Activated CD8-positive, alpha-beta T cell treated with anti-CD3 and anti-CD28 coated beads for 36 hours (primary cell): ENCODE measurements around the gene TMPRSS9. TPM values are rescaled to one million over a fixed set of nuclear protein-coding genes. Genes with fewer than 3 reads are reported as not detected.
"Not testable (repeated sequence)": the region's sequence is repeated elsewhere in the genome, so short reads cannot be mapped to it uniquely, and the experiment has no call there.

ENCODE experiments used
- ATAC-seq: fragments of 200-7000 bp; cut with Tn5 transposase; one replicate; pipeline ENCODE4 v1.10.0; 2021; ENCODE audit warnings: mild to moderate bottlenecking, moderate library complexity
- CTCF ChIA-PET: fragments of 350-600 bp; sonication (Branson Sonifier 250); formaldehyde crosslinking; loops from one replicate; lab custom pipeline; 2021; ENCODE audit warnings: antibody characterized with exemption; lab: Charles Lee
- POLR2A ChIA-PET: fragments of 350-600 bp; sonication (Branson Sonifier 250); formaldehyde crosslinking; loops from one replicate; lab custom pipeline; 2021; ENCODE audit warnings: antibody characterized with exemption; lab: Charles Lee
- DNase-seq: peaks from one replicate; pipeline ENCODE4 v3.0.0-alpha.2; 2020
- H3K27ac Mint-ChIP-seq: one replicate; pipeline ENCODE4 v1.8.0; 2021; ENCODE audit warnings: mild to moderate bottlenecking, mixed read lengths
- H3K27me3 Mint-ChIP-seq: one replicate; pipeline ENCODE4 v1.8.0; 2021; ENCODE audit warnings: mixed read lengths
- H3K36me3 Mint-ChIP-seq: one replicate; pipeline ENCODE4 v1.8.0; 2021; ENCODE audit warnings: low read depth, mixed read lengths
- H3K4me1 Mint-ChIP-seq: one replicate; pipeline ENCODE4 v1.8.0; 2021; ENCODE audit warnings: low read depth, mixed read lengths
- H3K4me3 Mint-ChIP-seq: one replicate; pipeline ENCODE4 v1.8.0; 2021; ENCODE audit warnings: mild to moderate bottlenecking, moderate library complexity, mixed read lengths
- H3K9me3 Mint-ChIP-seq: one replicate; pipeline ENCODE4 v1.8.0; 2021; ENCODE audit warnings: mixed read lengths
- intact Hi-C: fragments of 100-400 bp; cut with micrococcal nuclease; formaldehyde crosslinking; loops from one replicate; pipeline ENCODE4 v1.10.0; 2022
- total RNA-seq, 2 experiments: library from RNA; stranded (reverse); gene quantifications; one replicate each; pipeline ENCODE4 v1.2.3, GENCODE V29; 2021
- TF ChIP-seq, protein P1 (sequence below): fragments of 200-600 bp; IDR thresholded peaks from one replicate; pipeline ENCODE4 v1.8.0; 2022; ENCODE audit warnings: antibody characterized with exemption, mild to moderate bottlenecking

The TMPRSS9 gene
- total RNA-seq, 2 experiments from 2014 or later, result not detected

DNA sequence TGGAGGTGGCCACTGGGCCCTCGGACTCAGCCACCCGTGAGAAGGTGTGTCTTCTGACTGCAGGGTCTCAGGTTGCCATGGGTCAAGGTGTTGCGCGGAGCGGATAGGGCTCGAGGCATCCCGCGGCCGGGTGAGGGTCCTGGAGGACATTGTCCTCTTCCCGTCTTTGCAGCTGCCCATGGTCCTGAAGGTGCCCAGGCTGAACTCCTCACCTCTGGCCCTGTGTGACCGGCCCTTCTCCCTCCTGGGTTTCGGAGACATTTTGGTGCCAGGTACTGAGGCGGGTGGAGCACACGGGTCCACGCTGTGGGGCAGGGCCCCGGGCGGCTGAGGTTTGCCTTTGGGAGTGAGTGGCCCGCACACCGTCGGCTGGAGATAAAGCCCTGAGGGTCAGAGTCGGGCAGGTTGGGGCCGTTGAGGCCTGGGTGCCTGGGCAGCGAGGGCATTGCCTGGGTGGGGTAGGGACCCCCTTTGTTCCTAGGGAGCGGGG lies 15.6 kb upstream of the TMPRSS9 start:
- intact Hi-C loops, result no loop called here
- Mint-ChIP-seq H3K27ac (no peak overlapping the region), H3K4me1 (no peaks in the 10 kb centered on the region), H3K4me3 (no peak overlapping the region), H3K9me3 (no peaks in the 10 kb centered on the region), H3K36me3 (no peaks in the 10 kb centered on the region), H3K27me3 (no peaks in the 10 kb centered on the region)
- TF ChIP-seq, protein P1, sequence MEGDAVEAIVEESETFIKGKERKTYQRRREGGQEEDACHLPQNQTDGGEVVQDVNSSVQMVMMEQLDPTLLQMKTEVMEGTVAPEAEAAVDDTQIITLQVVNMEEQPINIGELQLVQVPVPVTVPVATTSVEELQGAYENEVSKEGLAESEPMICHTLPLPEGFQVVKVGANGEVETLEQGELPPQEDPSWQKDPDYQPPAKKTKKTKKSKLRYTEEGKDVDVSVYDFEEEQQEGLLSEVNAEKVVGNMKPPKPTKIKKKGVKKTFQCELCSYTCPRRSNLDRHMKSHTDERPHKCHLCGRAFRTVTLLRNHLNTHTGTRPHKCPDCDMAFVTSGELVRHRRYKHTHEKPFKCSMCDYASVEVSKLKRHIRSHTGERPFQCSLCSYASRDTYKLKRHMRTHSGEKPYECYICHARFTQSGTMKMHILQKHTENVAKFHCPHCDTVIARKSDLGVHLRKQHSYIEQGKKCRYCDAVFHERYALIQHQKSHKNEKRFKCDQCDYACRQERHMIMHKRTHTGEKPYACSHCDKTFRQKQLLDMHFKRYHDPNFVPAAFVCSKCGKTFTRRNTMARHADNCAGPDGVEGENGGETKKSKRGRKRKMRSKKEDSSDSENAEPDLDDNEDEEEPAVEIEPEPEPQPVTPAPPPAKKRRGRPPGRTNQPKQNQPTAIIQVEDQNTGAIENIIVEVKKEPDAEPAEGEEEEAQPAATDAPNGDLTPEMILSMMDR, result no peak
- no peak for DNase-seq
- ATAC-seq, result no peak
- ChIA-PET CTCF (no interaction called here), POLR2A (no interaction called here)

DNA sequence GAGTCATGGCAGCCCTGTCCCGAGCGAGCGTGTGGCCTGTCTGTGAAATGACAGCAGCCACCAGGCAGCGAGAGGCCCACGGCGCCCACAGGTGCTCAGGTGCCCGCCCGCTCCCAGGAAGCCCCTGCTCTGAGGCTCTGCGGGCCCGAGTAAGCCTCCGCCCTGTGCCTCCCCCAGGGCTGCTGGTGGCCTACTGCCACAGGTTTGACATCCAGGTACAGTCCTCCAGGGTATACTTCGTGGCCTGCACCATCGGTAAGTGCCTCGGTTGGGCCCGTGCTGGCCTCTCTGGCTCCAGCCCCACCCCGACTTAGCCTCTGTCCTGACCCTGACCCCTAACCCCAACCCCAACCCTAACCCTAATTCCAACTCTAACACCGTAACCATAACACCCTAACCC lies 15.0 kb upstream of the TMPRSS9 start:
- H3K27me3 Mint-ChIP-seq, result no peaks in the 10 kb centered on the region
- H3K4me3 Mint-ChIP-seq, result no peak overlapping the region
- ChIA-PET CTCF (no interaction called here), POLR2A (no interaction called here)
- DNase-seq (no peak), ATAC-seq (no peak)
- TF ChIP-seq, protein P1, result no peak
- no peaks in the 10 kb centered on the region for H3K9me3 Mint-ChIP-seq
- intact Hi-C loops, result no loop called here
- no peaks in the 10 kb centered on the region for H3K4me1 Mint-ChIP-seq
- H3K27ac Mint-ChIP-seq, result no peak overlapping the region
- no peaks in the 10 kb centered on the region for H3K36me3 Mint-ChIP-seq

DNA sequence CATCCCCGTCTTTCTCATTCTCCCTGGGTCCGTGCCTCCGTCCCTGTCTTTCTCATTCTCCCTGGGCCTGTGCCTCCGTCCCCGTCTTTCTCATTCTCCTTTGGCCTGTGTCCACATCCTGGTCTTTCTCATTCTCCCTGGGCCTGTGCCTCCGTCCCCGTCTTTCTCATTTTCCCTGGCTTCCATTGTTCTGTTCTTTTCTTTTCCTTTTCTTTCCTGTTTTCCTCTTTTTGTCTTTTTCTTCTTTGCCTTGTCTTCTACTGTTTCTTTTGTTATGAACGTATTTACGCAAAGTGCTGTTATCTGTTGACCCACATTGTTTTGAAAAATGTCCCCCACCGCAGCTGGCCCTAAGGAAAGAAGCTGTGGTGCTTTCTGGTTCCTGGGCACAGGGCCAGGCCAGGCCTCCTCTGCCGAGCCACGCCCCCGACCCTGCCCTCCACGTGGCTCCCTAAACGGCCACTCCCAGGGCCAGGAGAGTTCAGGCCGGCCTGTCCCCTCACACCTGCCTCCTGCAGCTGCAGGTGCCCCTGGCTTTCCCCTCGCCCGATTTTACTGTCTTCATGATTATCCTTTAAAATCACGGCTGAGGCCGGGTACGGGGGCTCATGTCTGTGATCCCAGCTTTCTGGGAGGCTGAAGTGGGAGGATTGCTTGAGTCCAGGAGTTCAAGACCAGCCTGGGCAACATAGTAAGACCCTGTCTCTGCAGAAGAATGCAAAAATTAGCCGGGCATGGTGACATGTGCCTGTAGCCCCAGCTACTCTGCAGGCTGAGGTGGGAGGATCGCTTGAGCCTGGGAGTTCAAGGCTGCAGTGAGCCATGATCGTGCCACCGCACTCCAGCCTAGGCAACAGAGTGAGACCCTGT lies 14.0 kb upstream of the TMPRSS9 start:
- Mint-ChIP-seq H3K4me1 (no peaks in the 10 kb centered on the region), H3K27ac (no peak overlapping the region), H3K27me3 (no peaks in the 10 kb centered on the region), H3K9me3 (no peaks in the 10 kb centered on the region), H3K4me3 (no peak overlapping the region), H3K36me3 (no peaks in the 10 kb centered on the region)
- POLR2A ChIA-PET, result no interaction called here
- no peak for ATAC-seq
- intact Hi-C loops, result no loop called here
- TF ChIP-seq, protein P1, result no peak
- CTCF ChIA-PET, result no interaction called here
- no peak for DNase-seq

DNA sequence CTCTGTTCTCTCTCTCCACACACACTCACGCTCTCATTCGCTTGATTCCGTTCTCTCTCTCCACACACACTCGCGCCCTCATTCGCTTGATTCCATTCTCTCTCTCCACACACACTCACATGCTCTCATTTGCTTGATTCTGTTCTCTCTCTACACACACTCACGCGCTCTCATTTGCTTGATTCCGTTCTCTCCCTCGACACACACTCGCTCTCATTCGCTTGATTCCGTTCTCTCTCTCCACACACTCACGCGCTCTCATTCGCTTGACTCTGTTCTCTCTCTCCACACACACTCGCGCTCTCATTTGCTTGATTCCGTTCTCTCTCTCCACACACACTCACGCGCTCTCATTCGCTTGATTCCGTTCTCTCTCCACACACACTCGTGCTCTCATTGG lies 10.2 kb upstream of the TMPRSS9 start:
- H3K27me3 Mint-ChIP-seq, H3K27ac Mint-ChIP-seq, DNase-seq, H3K36me3 Mint-ChIP-seq, H3K4me1 Mint-ChIP-seq, CTCF ChIA-PET, H3K4me3 Mint-ChIP-seq, POLR2A ChIA-PET, H3K9me3 Mint-ChIP-seq, ATAC-seq, intact Hi-C loops: not testable (repeated sequence)

DNA sequence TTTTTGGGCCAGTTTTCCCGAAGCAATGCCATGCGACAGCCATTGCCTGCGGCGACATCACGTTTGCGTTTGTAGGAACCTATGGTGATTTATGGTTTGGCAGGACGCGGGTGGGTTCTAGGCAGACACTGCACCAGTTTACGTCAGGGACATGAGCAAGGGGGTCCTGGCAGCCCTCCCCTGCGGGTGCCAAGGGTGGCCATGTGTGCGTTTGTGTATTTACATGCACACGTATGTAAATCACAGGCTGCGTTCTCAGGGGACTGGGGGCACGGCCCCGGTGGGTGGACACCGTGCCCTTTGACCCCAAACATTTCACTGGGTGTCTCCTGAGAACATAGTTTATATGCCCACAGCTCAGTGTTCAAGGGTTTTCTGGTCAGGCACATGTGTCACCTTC lies 9.4 kb upstream of the TMPRSS9 start:
- POLR2A ChIA-PET, result no interaction called here

More for the DNA sequence above, 9.4 kb upstream of the TMPRSS9 start:
- Mint-ChIP-seq H3K4me1 (no peaks in the 10 kb centered on the region), H3K9me3 (no peaks in the 10 kb centered on the region), H3K4me3 (no peak overlapping the region), H3K27ac (no peak overlapping the region), H3K36me3 (no peaks in the 10 kb centered on the region), H3K27me3 (no peaks in the 10 kb centered on the region)
- TF ChIP-seq, protein P1, result no peak
- CTCF ChIA-PET, result no interaction called here
- DNase-seq (no peak), ATAC-seq (no peak)
- intact Hi-C loops, result no loop called here
